H1 (cell line): ENCODE measurements around the gene EMC7. TPM values are rescaled to one million over a fixed set of nuclear protein-coding genes. Genes with fewer than 3 reads are reported as not detected.

Experiments
- CTCF ChIA-PET: fragments of 300-600 bp; sonication (Branson Sonifier 250); formaldehyde crosslinking; loops from one replicate; lab custom pipeline; 2021; ENCODE audit not compliant: partially characterized antibody; lab: Charles Lee
- POLR2A ChIA-PET: fragments of 300-600 bp; sonication (Branson Sonifier 250); formaldehyde crosslinking; loops from one replicate; lab custom pipeline; 2021; ENCODE audit warnings: inconsistent platforms; ENCODE audit not compliant: partially characterized antibody; lab: Charles Lee
- DNase-seq, 2 experiments: peaks; one replicate each; pipeline versions ENCODE4 v3.0.0 to v3.0.0-alpha.2; 2010 to 2022; ENCODE audit warnings: low spot score in 2 of 2, low read depth in 1 of 2, mixed read lengths in 1 of 2
- FAIRE-seq: peaks from 2 replicates; lab custom pipeline; 2011; peaks lifted over from hg19 to GRCh38; lab: Jason Lieb, UNC
- H2AFZ ChIP-seq: 2 replicates; pipeline ENCODE4 v1.8.1; 2012; ENCODE audit warnings: low read length, inconsistent platforms
- H2AK5ac ChIP-seq: 2 replicates; pipeline ENCODE4 v1.6.1; 2013; ENCODE audit warnings: low read depth, low read length
- H2BK120ac ChIP-seq: replicated peaks from 2 replicates; pipeline ENCODE3; 2013; ENCODE audit warnings: low read depth, low read length, inconsistent platforms
- H2BK12ac ChIP-seq: 2 replicates; pipeline ENCODE4 v1.6.1; 2013; ENCODE audit warnings: low read depth, low read length
- H2BK15ac ChIP-seq: 2 replicates; pipeline ENCODE4 v1.6.1; 2013; ENCODE audit warnings: low read length
- H2BK20ac ChIP-seq: 2 replicates; pipeline ENCODE4 v1.6.1; 2013; ENCODE audit warnings: low read length
- H2BK5ac ChIP-seq: 2 replicates; pipeline ENCODE4 v1.6.1; 2013; ENCODE audit warnings: low read depth, low read length
- H3K14ac ChIP-seq: 2 replicates; pipeline ENCODE4 v1.6.1; 2013; ENCODE audit warnings: inconsistent platforms; ENCODE audit not compliant: insufficient read length
- H3K18ac ChIP-seq: 2 replicates; pipeline ENCODE4 v1.6.1; 2013; ENCODE audit warnings: low read length; ENCODE audit errors: extremely low read depth
- H3K23ac ChIP-seq: 2 replicates; pipeline ENCODE4 v1.6.1; 2013; ENCODE audit warnings: inconsistent platforms; ENCODE audit not compliant: insufficient read length
- H3K23me2 ChIP-seq: 2 replicates; pipeline ENCODE4 v1.6.1; 2013; ENCODE audit warnings: low read depth, low read length
- H3K27ac ChIP-seq: 2 replicates; pipeline ENCODE4 v1.6.1; 2011; ENCODE audit warnings: low read depth, low read length, inconsistent platforms
- H3K27me3 ChIP-seq, 4 experiments: replicated peaks in 1 of 4; 1 replicate in 1 of 4; 2 replicates in 3 of 4; pipeline versions ENCODE4 v1.6.1 to v1.8.1; 2011 to 2013; ENCODE audit warnings: low read length in 3 of 4, mild to moderate bottlenecking in 3 of 4, inconsistent platforms in 2 of 4, mixed read lengths in 2 of 4, moderate library complexity in 1 of 4; ENCODE audit not compliant: control insufficient read depth in 3 of 4, insufficient read depth in 3 of 4; ENCODE audit errors: extremely low read depth in 1 of 4
- H3K36me3 ChIP-seq, 4 experiments: 2 replicates each; pipeline versions ENCODE4 v1.6.1 to v1.8.1; 2011 to 2013; ENCODE audit warnings: mild to moderate bottlenecking in 4 of 4, low read length in 3 of 4, moderate library complexity in 2 of 4, control low read depth in 1 of 4, inconsistent platforms in 1 of 4; ENCODE audit not compliant: insufficient read depth in 4 of 4, control insufficient read depth in 2 of 4
- H3K4ac ChIP-seq: replicated peaks from 2 replicates; pipeline ENCODE3; 2013; ENCODE audit warnings: low read length, low read depth, mixed read lengths, inconsistent platforms; ENCODE audit not compliant: insufficient read length
- H3K4me1 ChIP-seq, 4 experiments: replicated peaks in 1 of 4; 1 replicate in 1 of 4; 2 replicates in 3 of 4; pipeline versions ENCODE4 v1.6.1 to v1.8.1; 2011 to 2013; ENCODE audit warnings: low read length in 3 of 4, inconsistent platforms in 2 of 4, mixed read lengths in 1 of 4; ENCODE audit not compliant: insufficient read depth in 4 of 4, control insufficient read depth in 3 of 4
- H3K4me2 ChIP-seq, 2 experiments: 2 replicates each; pipeline versions ENCODE4 v1.6.1 to v1.8.1; 2011 to 2013; ENCODE audit warnings: low read depth in 2 of 2, low read length in 2 of 2, control low read depth in 1 of 2, inconsistent platforms in 1 of 2, mild to moderate bottlenecking in 1 of 2; ENCODE audit not compliant: insufficient read depth in 1 of 2
- H3K4me3 ChIP-seq, 4 experiments: fragments of 200-600, 300-600 bp in 1 of 4; sonication (generic), shearing (Covaris generic), sonication (Bioruptor Twin) in 1 of 4; 2 replicates each; pipeline versions ENCODE4 v1.5.1 to v1.8.1; 2011 to 2016; ENCODE audit warnings: low read length in 4 of 4, low read depth in 3 of 4, control low read depth in 2 of 4, inconsistent platforms in 2 of 4, mild to moderate bottlenecking in 2 of 4, mixed read lengths in 1 of 4, moderate library complexity in 1 of 4; ENCODE audit not compliant: insufficient read depth in 2 of 4; ENCODE audit errors: extremely low read depth in 1 of 4
- H3K56ac ChIP-seq: replicated peaks from 2 replicates; pipeline ENCODE3; 2013; ENCODE audit warnings: low read depth, mild to moderate bottlenecking, mixed read lengths, low read length, inconsistent platforms; ENCODE audit not compliant: insufficient read length
- H3K79me1 ChIP-seq: 2 replicates; pipeline ENCODE4 v1.6.1; 2013; ENCODE audit warnings: low read depth, low read length, control low read depth
- H3K79me2 ChIP-seq, 2 experiments: 2 replicates each; pipeline versions ENCODE4 v1.6.1 to v1.8.1; 2012 to 2013; ENCODE audit warnings: low read length in 2 of 2, mild to moderate bottlenecking in 2 of 2, inconsistent platforms in 1 of 2; ENCODE audit not compliant: insufficient read depth in 2 of 2, control insufficient read depth in 1 of 2
- H3K9ac ChIP-seq, 4 experiments: replicated peaks in 1 of 4; 1 replicate in 1 of 4; 2 replicates in 3 of 4; pipeline versions ENCODE4 v1.6.1 to v1.8.1; 2011 to 2013; ENCODE audit warnings: low read depth in 3 of 4, low read length in 3 of 4, control low read depth in 2 of 4, mild to moderate bottlenecking in 2 of 4, moderate library complexity in 2 of 4, inconsistent platforms in 1 of 4; ENCODE audit errors: extremely low read depth in 1 of 4
- H3K9me3 ChIP-seq, 2 experiments: 2 replicates each; pipeline versions ENCODE4 v1.6.1 to v1.8.1; 2012 to 2013; ENCODE audit warnings: mild to moderate bottlenecking in 2 of 2, moderate library complexity in 2 of 2, control low read depth in 1 of 2, inconsistent platforms in 1 of 2, low read depth in 1 of 2, low read length in 1 of 2, mixed read lengths in 1 of 2; ENCODE audit not compliant: insufficient read depth in 2 of 2
- H4K20me1 ChIP-seq, 2 experiments: replicated peaks in 1 of 2; 2 replicates each; pipeline versions ENCODE3 to v1.8.1; 2011 to 2013; ENCODE audit warnings: inconsistent platforms in 2 of 2, low read length in 2 of 2, mild to moderate bottlenecking in 1 of 2; ENCODE audit not compliant: insufficient read depth in 2 of 2, control insufficient read depth in 1 of 2
- H4K5ac ChIP-seq: 2 replicates; pipeline ENCODE4 v1.6.1; 2013; ENCODE audit warnings: low read length, low read depth, mixed read lengths, inconsistent platforms; ENCODE audit not compliant: insufficient read length
- H4K8ac ChIP-seq: 2 replicates; pipeline ENCODE4 v1.8.0; 2013; ENCODE audit warnings: mild to moderate bottlenecking, moderate library complexity, low read length, inconsistent platforms; ENCODE audit not compliant: insufficient read depth; ENCODE audit errors: extremely low read depth
- H4K91ac ChIP-seq: replicated peaks from 2 replicates; pipeline ENCODE3; 2013; ENCODE audit warnings: low read length, mixed read lengths, inconsistent platforms; ENCODE audit not compliant: insufficient read length
- ATF2 ChIP-seq: IDR thresholded peaks from 2 replicates; pipeline ENCODE4 v1.6.1; 2012; ENCODE audit warnings: low read length, inconsistent platforms
- CEBPB ChIP-seq: IDR thresholded peaks from 2 replicates; pipeline ENCODE4 v1.6.1; 2012; ENCODE audit warnings: low read depth, low read length
- CHD1 ChIP-seq: IDR thresholded peaks from 2 replicates; pipeline ENCODE4 v1.6.1; 2012; ENCODE audit warnings: low read depth, low read length, improper control_type of control experiment
- CTCF ChIP-seq, 3 experiments: IDR thresholded peaks; 1 replicate in 2 of 3; 2 replicates in 1 of 3; pipeline versions ENCODE4 v1.5.1 to v1.6.1; 2011; ENCODE audit warnings: low read length in 3 of 3, mild to moderate bottlenecking in 3 of 3, inconsistent platforms in 2 of 3, low read depth in 1 of 3, moderate library complexity in 1 of 3; ENCODE audit not compliant: insufficient read depth in 1 of 3; ENCODE audit errors: control extremely low read depth in 1 of 3
- GABPA ChIP-seq: IDR thresholded peaks from 2 replicates; pipeline ENCODE4 v1.6.1; 2011; ENCODE audit warnings: mild to moderate bottlenecking, low read length, moderate library complexity, borderline replicate concordance; ENCODE audit not compliant: insufficient read depth
- GTF2F1 ChIP-seq: IDR thresholded peaks from 2 replicates; pipeline ENCODE4 v1.6.1; 2012; ENCODE audit warnings: low read depth, low read length, improper control_type of control experiment, borderline replicate concordance
- KDM4A ChIP-seq: IDR thresholded peaks from one replicate; pipeline ENCODE4 v1.7.1; 2012; ENCODE audit warnings: low read depth, mild to moderate bottlenecking, moderate library complexity, low read length, inconsistent platforms; ENCODE audit not compliant: severe bottlenecking
- MAX ChIP-seq: IDR thresholded peaks from 2 replicates; pipeline ENCODE4 v1.6.1; 2012; ENCODE audit warnings: inconsistent platforms
- SIX5 ChIP-seq: IDR thresholded peaks from 2 replicates; pipeline ENCODE4 v1.6.1; 2011; ENCODE audit warnings: mild to moderate bottlenecking, low read depth, low read length
- TEAD4 ChIP-seq: IDR thresholded peaks from 2 replicates; pipeline ENCODE4 v1.6.1; 2012; ENCODE audit warnings: low read depth, low read length, inconsistent platforms, mixed read lengths
- WGBS, 2 experiments: shearing (Covaris generic) in 1 of 2; methylation state at CpG; one replicate each; pipeline versions ENCODE4 v1.1.6 to v1.1.7; 2013 to 2015; ENCODE audit warnings: low lambda C conversion rate in 2 of 2, mixed read lengths in 2 of 2, inconsistent platforms in 1 of 2, low coverage in 1 of 2, missing lambda C conversion rate in 1 of 2; ENCODE audit not compliant: insufficient replicate concordance in 2 of 2, insufficient coverage in 1 of 2, insufficient read length in 1 of 2; ENCODE audit errors: extremely low coverage in 1 of 2, missing lambda C conversion rate in 1 of 2; 5-methylcytosine and 5-hydroxymethylcytosine counted together
- polyA plus RNA-seq, 7 experiments: library from polyadenylated mRNA; depleted of rRNA in 3 of 7; stranded (reverse) in 5 of 7; unstranded in 2 of 7; fragments of >200 nt in 5 of 7; fragments of 200-250 nt in 2 of 7; gene quantifications; 1 replicate in 5 of 7; 2 replicates in 1 of 7; 4 replicates in 1 of 7; pipeline versions ENCODE4 v1.2.1 to v1.2.3, GENCODE V29; 2011 to 2013; ENCODE audit warnings: missing spikeins in 2 of 7, mixed read lengths in 2 of 7
- total RNA-seq: library from RNA; stranded (reverse); fragmentation: NEBNext Ultra II Directional; extraction: Animal tissue kit (Norgen Biotek cat#: 25700); gene quantifications from 2 replicates; pipeline ENCODE4 v1.2.1, GENCODE V29; 2021

EMC7 gene
- total and polyA plus RNA-seq, 2 of the 8 experiments (the other 6 are each of a cell fraction or from before 2014, with no cell fraction given), result 29.0 to 39.0 TPM

- H2AFZ ChIP-seq, result no peak overlapping the region
- H3K27ac ChIP-seq, result no peak overlapping the region
- H3K4ac ChIP-seq, result no peak overlapping the region
- H3K14ac ChIP-seq, result no peak overlapping the region
- H3K4me1 ChIP-seq, result no peaks in the 10 kb centered on the region
- H2BK15ac ChIP-seq, result no peak overlapping the region
- no peak overlapping the region for H4K5ac ChIP-seq
- no peak overlapping the region for H3K9ac ChIP-seq
- no peak overlapping the region for H3K56ac ChIP-seq
- no peak overlapping the region for H2BK12ac ChIP-seq
- H2AK5ac ChIP-seq, result no peak overlapping the region
- no peak overlapping the region for H3K23ac ChIP-seq
- no peak for DNase-seq
- 92% methylated on average over 5 of the region's 5 CpGs; no CpG with 5 or more reads in 1 of the 2 experiments for WGBS, 2 experiments
- FAIRE-seq, result no peak
- no peak overlapping the region for H3K4me2 ChIP-seq
- no peaks in the 10 kb centered on the region for H3K27me3 ChIP-seq
- no peaks in the 10 kb centered on the region; the same call in 1 of the 2 replicates for H3K23me2 ChIP-seq
- no peaks in the 10 kb centered on the region for H3K36me3 ChIP-seq
- H3K79me2 ChIP-seq, result no peaks in the 10 kb centered on the region
- H4K91ac ChIP-seq, result no peak overlapping the region
- H4K20me1 ChIP-seq, result no peaks in the 10 kb centered on the region
- no peak overlapping the region for H3K4me3 ChIP-seq
- ChIA-PET POLR2A (interaction anchor here (1.0 kb wide), 1 partner anchor 9 kb away, joined by 4 read pairs; no protein-coding TSS in a partner anchor), CTCF (no interaction called here)
- no peak overlapping the region for H3K18ac ChIP-seq
- H2BK20ac ChIP-seq, result no peak overlapping the region
- no peaks in the 10 kb centered on the region for H3K9me3 ChIP-seq
- no peak overlapping the region for H2BK5ac ChIP-seq
- no peak overlapping the region for H2BK120ac ChIP-seq
- H3K79me1 ChIP-seq, result no peaks in the 10 kb centered on the region
- no peak overlapping the region for H4K8ac ChIP-seq
- TF ChIP-seq ATF2 (no peak), CEBPB (no peak), MAX (no peak), TEAD4 (no peak), GABPA (no peak), CTCF (IDR thresholded peaks at IDR 0.05; ENCODE audit: control extremely low read depth in 1 of 3, insufficient read depth in 1 of 3, low read depth in 1 of 3, low read length in 3 of 3) (no peak), CHD1 (no peak), GTF2F1 (no peak), KDM4A (no peak), SIX5 (no peak)
Measured at GRCh38 chr15:34056911-34057310, 44.8 kb downstream of the EMC7 start.
